ENCODE results near the gene AQP1.

The AQP1 gene

GRCh38 chr7:30936650-30937245 lies 25.1 kb downstream of the AQP1 start:
- H3K4me3 ChIP-seq (ENCODE audit: low read length), result no peak overlapping the region
- TF ChIP-seq ZNF274 (IDR thresholded peaks at IDR 0.05; ENCODE audit: low read depth, low read length), result no peak

GRCh38 chr7:30937416-30937815 lies 25.8 kb downstream of the AQP1 start:
- no peak overlapping the region for H3K4me3 ChIP-seq (ENCODE audit: low read length)

GRCh38 chr7:30938435-30939316 lies 27.0 kb downstream of the AQP1 start:
- no peak overlapping the region for H3K4me3 ChIP-seq (ENCODE audit: low read length)
- TF ChIP-seq ZNF274 (IDR thresholded peaks at IDR 0.05; ENCODE audit: low read depth, low read length), result no peak

More at GRCh38 chr7:30937416-30937815, 25.8 kb downstream of the AQP1 start:
- no peak for TF ChIP-seq ZNF274 (IDR thresholded peaks at IDR 0.05; ENCODE audit: low read depth, low read length)

GRCh38 chr7:30941582-30942323 lies 30.1 kb downstream of the AQP1 start:
- TF ChIP-seq ZNF274 (IDR thresholded peaks at IDR 0.05; ENCODE audit: low read depth, low read length), result no peak
- no peak overlapping the region for H3K4me3 ChIP-seq (ENCODE audit: low read length)

- no peak overlapping the region for H3K4me3 ChIP-seq (ENCODE audit: low read length)
- no peak for TF ChIP-seq ZNF274 (IDR thresholded peaks at IDR 0.05; ENCODE audit: low read depth, low read length)
Observed at GRCh38 chr7:30950197-30950596, 38.5 kb downstream of the AQP1 start.

GRCh38 chr7:30954914-30955313 lies 43.3 kb downstream of the AQP1 start:
- TF ChIP-seq ZNF274 (IDR thresholded peaks at IDR 0.05; ENCODE audit: low read depth, low read length), result no peak
- H3K4me3 ChIP-seq (ENCODE audit: low read length), result no peak overlapping the region

GRCh38 chr7:30956704-30957103 lies 45.1 kb downstream of the AQP1 start:
- no peak overlapping the region for H3K4me3 ChIP-seq (ENCODE audit: low read length)
- no peak for TF ChIP-seq ZNF274 (IDR thresholded peaks at IDR 0.05; ENCODE audit: low read depth, low read length)

GRCh38 chr7:30963842-30964241 lies 52.2 kb downstream of the AQP1 start, which contains the start of gene GHRHR:
GHRHR (plus strand) TSS chr7:30963953; CDS start chr7:30964069, 116 bp downstream.
- H3K4me3 ChIP-seq (ENCODE audit: low read length), result no peak within 1 kb of the TSS
- TF ChIP-seq ZNF274 (IDR thresholded peaks at IDR 0.05; ENCODE audit: low read depth, low read length), result no peak

GRCh38 chr7:30965372-30965771 lies 53.7 kb downstream of the AQP1 start:
- TF ChIP-seq ZNF274 (IDR thresholded peaks at IDR 0.05; ENCODE audit: low read depth, low read length), result no peak
- no peak overlapping the region for H3K4me3 ChIP-seq (ENCODE audit: low read length)

GRCh38 chr7:30965883-30966282 lies 54.2 kb downstream of the AQP1 start:
- TF ChIP-seq ZNF274 (IDR thresholded peaks at IDR 0.05; ENCODE audit: low read depth, low read length), result no peak

GRCh38 chr7:30968294-30968693 lies 56.6 kb downstream of the AQP1 start:
- no peak overlapping the region for H3K4me3 ChIP-seq (ENCODE audit: low read length)
- no peak for TF ChIP-seq ZNF274 (IDR thresholded peaks at IDR 0.05; ENCODE audit: low read depth, low read length)

More at GRCh38 chr7:30965883-30966282, 54.2 kb downstream of the AQP1 start:
- no peak overlapping the region for H3K4me3 ChIP-seq (ENCODE audit: low read length)

GRCh38 chr7:30968747-30969603 lies 57.3 kb downstream of the AQP1 start:
- no peak for TF ChIP-seq ZNF274 (IDR thresholded peaks at IDR 0.05; ENCODE audit: low read depth, low read length)

GRCh38 chr7:30969604-30969970 lies 57.9 kb downstream of the AQP1 start:
- no peak overlapping the region for H3K4me3 ChIP-seq (ENCODE audit: low read length)
- TF ChIP-seq ZNF274 (IDR thresholded peaks at IDR 0.05; ENCODE audit: low read depth, low read length), result no peak

More at GRCh38 chr7:30968747-30969603, 57.3 kb downstream of the AQP1 start:
- no peak overlapping the region for H3K4me3 ChIP-seq (ENCODE audit: low read length)

Measured in GM08714 (cell line).